T-cell (primary cell): Measurements from ENCODE around the gene SHC3. TPM values are rescaled to one million over a fixed set of nuclear protein-coding genes. Genes with fewer than 3 reads are reported as not detected.

ENCODE experiments used
- ATAC-seq, 4 experiments: fragments of 200-7000 bp in 3 of 4; fragments of 150-1000 bp in 1 of 4; cut with Tn5 transposase; replicated peaks in 1 of 4; 1 replicate in 3 of 4; 2 replicates in 1 of 4; pipeline ENCODE4 v1.10.0; 2021; ENCODE audit warnings: moderate library complexity in 3 of 4, mild to moderate bottlenecking in 2 of 4, moderate number of reproducible peaks in 1 of 4
- CTCF ChIA-PET, 2 donors: fragments of 300-600 bp; sonication (Branson Sonifier 250); formaldehyde crosslinking; loops; one replicate each; lab custom pipeline; 2022; ENCODE audit warnings: antibody characterized with exemption in 2 of 2; lab: Charles Lee
- POLR2A ChIA-PET, 2 donors: fragments of 300-600 bp; sonication (Branson Sonifier 250); formaldehyde crosslinking; loops; one replicate each; lab custom pipeline; 2022; ENCODE audit warnings: antibody characterized with exemption in 2 of 2; lab: Charles Lee
- DNase-seq, 35 experiments: peaks; one replicate each; pipeline versions ENCODE4 v3.0.0 to v3.0.0-alpha.2; 2013 to 2023
- H3K27ac ChIP-seq: one replicate; pipeline ENCODE4 v1.5.1; 2013; ENCODE audit warnings: low read length
- H3K27me3 ChIP-seq, 2 experiments: replicated peaks in 1 of 2; 1 replicate in 1 of 2; 2 replicates in 1 of 2; pipeline versions ENCODE4 v1.6.1 to v1.7.0; 2013; ENCODE audit warnings: low read length in 1 of 2, mixed read lengths in 1 of 2; ENCODE audit not compliant: control insufficient read depth in 2 of 2, insufficient read depth in 2 of 2; ENCODE audit errors: extremely low read depth in 1 of 2
- H3K36me3 ChIP-seq, 2 donors: 1 replicate in 1 of 2; 2 replicates in 1 of 2; pipeline versions ENCODE4 v1.6.1 to v1.7.0; 2013; ENCODE audit warnings: low read length in 1 of 2; ENCODE audit not compliant: control insufficient read depth in 2 of 2, insufficient read depth in 1 of 2; ENCODE audit errors: extremely low read depth in 1 of 2
- H3K4me1 ChIP-seq, 2 experiments: 1 replicate in 1 of 2; 2 replicates in 1 of 2; pipeline versions ENCODE4 v1.6.1 to v1.7.0; 2013; ENCODE audit warnings: low read length in 2 of 2, mixed read lengths in 1 of 2; ENCODE audit not compliant: insufficient read depth in 2 of 2, control insufficient read depth in 1 of 2; ENCODE audit errors: extremely low read depth in 1 of 2
- H3K4me3 ChIP-seq, 2 donors: 1 replicate in 1 of 2; 2 replicates in 1 of 2; pipeline versions ENCODE4 v1.5.1 to v1.7.0; 2013; ENCODE audit warnings: mild to moderate bottlenecking in 2 of 2, low read length in 1 of 2, moderate library complexity in 1 of 2; ENCODE audit not compliant: control insufficient read depth in 1 of 2; ENCODE audit errors: extremely low read depth in 1 of 2
- H3K9me3 ChIP-seq: 2 replicates; pipeline ENCODE4 v1.7.0; 2013
- H3K27ac Mint-ChIP-seq, 2 donors: one replicate each; pipeline ENCODE4 v1.8.0; 2020 to 2021; ENCODE audit warnings: mild to moderate bottlenecking in 2 of 2, mixed read lengths in 2 of 2
- H3K27me3 Mint-ChIP-seq, 2 donors: one replicate each; pipeline ENCODE4 v1.8.0; 2021 to 2022; ENCODE audit warnings: mixed read lengths in 2 of 2
- H3K36me3 Mint-ChIP-seq: one replicate; pipeline ENCODE4 v1.8.0; 2021; ENCODE audit warnings: mixed read lengths
- H3K4me1 Mint-ChIP-seq, 3 donors: one replicate each; pipeline ENCODE4 v1.8.0; 2020 to 2022; ENCODE audit warnings: mixed read lengths in 3 of 3, mild to moderate bottlenecking in 1 of 3
- H3K4me3 Mint-ChIP-seq, 3 donors: one replicate each; pipeline ENCODE4 v1.8.0; 2020 to 2022; ENCODE audit warnings: mild to moderate bottlenecking in 3 of 3, mixed read lengths in 3 of 3, moderate library complexity in 3 of 3
- H3K9me3 Mint-ChIP-seq, 3 donors: one replicate each; pipeline ENCODE4 v1.8.0; 2020 to 2022; ENCODE audit warnings: mixed read lengths in 3 of 3
- WGBS: methylation state at CpG from one replicate; pipeline ENCODE4 v1.1.5; 2013; ENCODE audit warnings: missing lambda C conversion rate; ENCODE audit not compliant: insufficient coverage; 5-methylcytosine and 5-hydroxymethylcytosine counted together
- total RNA-seq, 35 experiments: library from RNA in 6 of 35; stranded (reverse) in 6 of 35; fragments of 120-200 nt in 1 of 35; gene quantifications; one replicate each; pipeline versions ENCODE4 v1.2.1 to v1.2.4 and lab custom pipeline; 2013 to 2026

Gene SHC3
- total RNA-seq, 5 donors from 2014 or later (not counting 1 experiment from before 2014, with no cell fraction given), result 0.16 to 0.19 (median 0.18) TPM; not detected in 2

- H3K9me3 Mint-ChIP-seq, result no peaks in the 10 kb centered on the region
- ChIA-PET CTCF (no interaction called here), POLR2A (no interaction called here)
- no peak overlapping the region for H3K4me3 Mint-ChIP-seq
- no peaks in the 10 kb centered on the region for H3K36me3 ChIP-seq
- no peaks in the 10 kb centered on the region for H3K4me1 Mint-ChIP-seq
- H3K4me3 ChIP-seq, result no peak overlapping the region
- 75% methylated on average over 9 of the region's 9 CpGs for WGBS
- H3K27me3 Mint-ChIP-seq, result peaks cover 25 to 29% of the 10 kb centered on the region in 2 donors
- no peak overlapping the region for H3K27ac Mint-ChIP-seq
- ATAC-seq, result no peak
- no peaks in the 10 kb centered on the region for H3K9me3 ChIP-seq
- H3K27me3 ChIP-seq, result peaks cover 4 to 9% of the 10 kb centered on the region in 2 experiments
- no peaks in the 10 kb centered on the region for H3K36me3 Mint-ChIP-seq
- DNase-seq, result no peak
- no peaks in the 10 kb centered on the region for H3K4me1 ChIP-seq
- H3K27ac ChIP-seq, result no peak overlapping the region
Measured at GRCh38 chr9:89037891-89038290, 140.7 kb downstream of the SHC3 start.

- Histone ChIP-seq H3K9me3 (no peaks in the 10 kb centered on the region), H3K27ac (no peak overlapping the region), H3K4me3 (no peak overlapping the region), H3K27me3 (peaks cover 4 to 9% of the 10 kb centered on the region in 2 experiments), H3K4me1 (no peaks in the 10 kb centered on the region), H3K36me3 (no peaks in the 10 kb centered on the region)
- Mint-ChIP-seq H3K4me1 (no peaks in the 10 kb centered on the region), H3K4me3 (no peak overlapping the region), H3K27me3 (peaks cover 28 to 29% of the 10 kb centered on the region in 2 donors), H3K27ac (no peak overlapping the region), H3K9me3 (no peaks in the 10 kb centered on the region), H3K36me3 (no peaks in the 10 kb centered on the region)
- ATAC-seq, result no peak
- CTCF ChIA-PET, result no interaction called here
- DNase-seq, result no peak
- 83% methylated on average over 1 of the region's 4 CpGs for WGBS
- POLR2A ChIA-PET, result no interaction called here
Measured at GRCh38 chr9:89037346-89037745, 141.3 kb downstream of the SHC3 start.

GRCh38 chr9:89036891-89037290 is 141.7 kb downstream of the SHC3 start:
- no peak overlapping the region for H3K27ac Mint-ChIP-seq
- 4% methylated on average over 2 of the region's 3 CpGs for WGBS

GRCh38 chr9:89036383-89036782 is 142.2 kb downstream of the SHC3 start:
- WGBS, result 72% methylated on average over 5 of the region's 8 CpGs
- DNase-seq (peak in 1 of 35 experiments; percentile 7), ATAC-seq (no peak)
- H3K4me3 Mint-ChIP-seq, result no peak overlapping the region
- ChIA-PET CTCF (no interaction called here), POLR2A (interaction anchor here in 1 of 2 donors (0.6 kb wide), 1 partner anchor 689 kb away, joined by 7 read pairs; no protein-coding TSS in a partner anchor)
- Histone ChIP-seq H3K9me3 (no peaks in the 10 kb centered on the region), H3K4me3 (no peak overlapping the region), H3K4me1 (no peaks in the 10 kb centered on the region), H3K36me3 (no peaks in the 10 kb centered on the region), H3K27me3 (peaks cover 4 to 12% of the 10 kb centered on the region in 2 experiments), H3K27ac (no peak overlapping the region)
- H3K4me1 Mint-ChIP-seq, result no peaks in the 10 kb centered on the region
- H3K27ac Mint-ChIP-seq, result no peak overlapping the region
- no peaks in the 10 kb centered on the region for H3K9me3 Mint-ChIP-seq
- H3K36me3 Mint-ChIP-seq, result no peaks in the 10 kb centered on the region
- H3K27me3 Mint-ChIP-seq, result peaks cover 33 to 36% of the 10 kb centered on the region in 2 donors

More at GRCh38 chr9:89036891-89037290, 141.7 kb downstream of the SHC3 start:
- Histone ChIP-seq H3K9me3 (no peaks in the 10 kb centered on the region), H3K27me3 (peaks cover 4 to 10% of the 10 kb centered on the region in 2 experiments), H3K4me1 (no peaks in the 10 kb centered on the region), H3K36me3 (no peaks in the 10 kb centered on the region), H3K27ac (no peak overlapping the region), H3K4me3 (no peak overlapping the region)
- ChIA-PET CTCF (no interaction called here), POLR2A (no interaction called here)
- Mint-ChIP-seq H3K4me1 (no peaks in the 10 kb centered on the region), H3K36me3 (no peaks in the 10 kb centered on the region), H3K9me3 (no peaks in the 10 kb centered on the region), H3K4me3 (no peak overlapping the region), H3K27me3 (peaks cover 31% of the 10 kb centered on the region in 2 donors)
- peak in 2 of 35 experiments; percentile 2 to 17 for DNase-seq
- ATAC-seq, result no peak

GRCh38 chr9:89032661-89033060 is 146.0 kb downstream of the SHC3 start:
- Mint-ChIP-seq H3K27me3 (peaks cover 34 to 48% of the 10 kb centered on the region in 2 donors), H3K27ac (no peak overlapping the region), H3K36me3 (no peaks in the 10 kb centered on the region), H3K4me3 (no peak overlapping the region), H3K9me3 (peaks cover 10 to 17% (median 13%) of the 10 kb centered on the region in 3 donors), H3K4me1 (no peaks in the 10 kb centered on the region)
- CTCF ChIA-PET, result no interaction called here
- peaks cover 4% of the 10 kb centered on the region for H3K9me3 ChIP-seq
- H3K27ac ChIP-seq, result no peak overlapping the region
- POLR2A ChIA-PET, result no interaction called here
- no peak overlapping the region for H3K4me3 ChIP-seq
- peaks cover 2 to 11% of the 10 kb centered on the region in 2 experiments for H3K27me3 ChIP-seq
- DNase-seq, result no peak
- no peaks in the 10 kb centered on the region for H3K4me1 ChIP-seq
- no CpG with 5 or more reads among the region's 5 CpGs for WGBS
- H3K36me3 ChIP-seq, result no peaks in the 10 kb centered on the region
- ATAC-seq, result no peak

GRCh38 chr9:89032173-89032572 is 146.4 kb downstream of the SHC3 start:
- no peak overlapping the region for H3K4me3 Mint-ChIP-seq

More at GRCh38 chr9:89032173-89032572, 146.4 kb downstream of the SHC3 start:
- Mint-ChIP-seq H3K36me3 (no peaks in the 10 kb centered on the region), H3K4me1 (no peaks in the 10 kb centered on the region), H3K27ac (no peak overlapping the region), H3K27me3 (peaks cover 34 to 51% of the 10 kb centered on the region in 2 donors), H3K9me3 (peaks cover 10 to 17% (median 13%) of the 10 kb centered on the region in 3 donors)
- ChIA-PET POLR2A (no interaction called here), CTCF (no interaction called here)
- Histone ChIP-seq H3K27me3 (peaks cover 2 to 11% of the 10 kb centered on the region in 2 experiments), H3K4me3 (no peak overlapping the region), H3K9me3 (peaks cover 4% of the 10 kb centered on the region), H3K27ac (no peak overlapping the region), H3K36me3 (no peaks in the 10 kb centered on the region), H3K4me1 (no peaks in the 10 kb centered on the region)
- WGBS, result no CpG with 5 or more reads among the region's 5 CpGs
- ATAC-seq (no peak), DNase-seq (no peak)
